SK-N-SH (cell line): ENCODE data around the gene SIL1. TPM values are rescaled to one million over a fixed set of nuclear protein-coding genes. Genes with fewer than 3 reads are reported as not detected.

Experiments used
- CTCF ChIA-PET: fragments of 300-600, 350-600 bp; formaldehyde crosslinking; extraction: SDS; loops from one replicate; lab custom pipeline; 2021; lab: Yijun Ruan, JAX
- POLR2A ChIA-PET: fragments of 350-600 bp; sonication (Branson Sonifier 250); formaldehyde crosslinking; extraction: SDS; loops from one replicate; lab custom pipeline; 2020; ENCODE audit warnings: antibody characterized with exemption, inconsistent platforms; lab: Yijun Ruan, JAX
- DNase-seq: peaks from one replicate; pipeline ENCODE4 v3.0.0; 2012
- H2AFZ ChIP-seq: fragments of 200-600 bp; sonication (generic); 2 replicates; pipeline ENCODE4 v1.8.1; 2016; ENCODE audit warnings: antibody characterized with exemption, mild to moderate bottlenecking, low read depth
- H3F3A ChIP-seq: fragments of 200-600 bp; sonication (generic); replicated peaks from 2 replicates; pipeline ENCODE3; 2016; ENCODE audit warnings: antibody characterized with exemption, mild to moderate bottlenecking; ENCODE audit not compliant: insufficient read depth
- H3K27ac ChIP-seq, 2 experiments: fragments of 200-500 bp in 1 of 2; fragments of 200-600 bp in 1 of 2; sonication (Bioruptor generic) in 1 of 2; sonication (generic), shearing (Covaris generic) in 1 of 2; 2 replicates each; pipeline versions ENCODE4 v1.5.1 to v1.6.1; 2014 to 2016; ENCODE audit warnings: low read depth in 2 of 2, inconsistent platforms in 1 of 2, low read length in 1 of 2, mild to moderate bottlenecking in 1 of 2, mixed read lengths in 1 of 2
- H3K27me3 ChIP-seq: fragments of 200-600 bp; sonication (generic), shearing (Covaris generic); 2 replicates; pipeline ENCODE4 v1.6.1; 2016; ENCODE audit warnings: mixed run types; ENCODE audit not compliant: insufficient read depth
- H3K36me3 ChIP-seq, 2 experiments: fragments of 200-500 bp in 1 of 2; fragments of 200-600 bp in 1 of 2; sonication (Bioruptor generic) in 1 of 2; sonication (generic) in 1 of 2; replicated peaks in 1 of 2; 2 replicates each; pipeline versions ENCODE3 to v1.5.1; 2014 to 2016; ENCODE audit warnings: low read length in 1 of 2, mild to moderate bottlenecking in 1 of 2; ENCODE audit not compliant: insufficient read depth in 2 of 2, control insufficient read depth in 1 of 2
- H3K4me1 ChIP-seq, 2 experiments: fragments of 200-500 bp in 1 of 2; fragments of 200-600 bp in 1 of 2; sonication (Bioruptor generic) in 1 of 2; sonication (generic), shearing (Covaris generic) in 1 of 2; 2 replicates each; pipeline versions ENCODE4 v1.5.1 to v1.6.1; 2014 to 2016; ENCODE audit warnings: low read depth in 1 of 2, low read length in 1 of 2, mixed run types in 1 of 2; ENCODE audit not compliant: insufficient read depth in 2 of 2, control insufficient read depth in 1 of 2
- H3K4me2 ChIP-seq: fragments of 200-600 bp; sonication (generic), shearing (Covaris generic); 2 replicates; pipeline ENCODE4 v1.6.1; 2017; ENCODE audit warnings: mixed run types
- H3K4me3 ChIP-seq, 2 experiments: fragments of 200-500 bp in 1 of 2; fragments of 200-600 bp in 1 of 2; sonication (Bioruptor generic) in 1 of 2; sonication (generic), shearing (Covaris generic) in 1 of 2; 2 replicates each; pipeline versions ENCODE4 v1.5.1 to v1.8.1; 2014 to 2016; ENCODE audit warnings: low read depth in 2 of 2, inconsistent platforms in 1 of 2, low read length in 1 of 2, mild to moderate bottlenecking in 1 of 2, mixed read lengths in 1 of 2, moderate library complexity in 1 of 2
- H3K79me2 ChIP-seq: fragments of 200-600 bp; sonication (generic); 2 replicates; pipeline ENCODE4 v1.8.1; 2017; ENCODE audit warnings: mild to moderate bottlenecking; ENCODE audit not compliant: insufficient read depth
- H3K9ac ChIP-seq: fragments of 200-600 bp; sonication (generic); 2 replicates; pipeline ENCODE4 v1.6.1; 2017; ENCODE audit warnings: mixed run types
- H3K9me2 ChIP-seq: fragments of 200-600 bp; sonication (generic); 2 replicates; pipeline ENCODE4 v1.6.1; 2017; ENCODE audit warnings: mixed run types
- H3K9me3 ChIP-seq: fragments of 200-600 bp; sonication (generic); 2 replicates; pipeline ENCODE4 v1.6.1; 2017; ENCODE audit warnings: mixed run types, mild to moderate bottlenecking, moderate library complexity
- H4K20me1 ChIP-seq: fragments of 200-600 bp; sonication (generic); 2 replicates; pipeline ENCODE4 v1.6.1; 2017; ENCODE audit warnings: mild to moderate bottlenecking, mixed run types; ENCODE audit not compliant: insufficient read depth
- CHD2 ChIP-seq: fragments of 150-350 bp; IDR thresholded peaks from 2 replicates; pipeline ENCODE4 v1.6.1; 2018; ENCODE audit warnings: low read length; ENCODE audit not compliant: partially characterized antibody
- RAD21 ChIP-seq: IDR thresholded peaks from 2 replicates; pipeline ENCODE4 v1.6.1; 2012; ENCODE audit warnings: mild to moderate bottlenecking, low read length
- SMC3 ChIP-seq: IDR thresholded peaks from 2 replicates; pipeline ENCODE4 v1.6.1; 2012; ENCODE audit warnings: low read depth, low read length, improper control_type of control experiment
- WGBS: methylation state at CpG from one replicate; pipeline ENCODE4 v1.1.6; 2017; ENCODE audit warnings: low lambda C conversion rate; 5-methylcytosine and 5-hydroxymethylcytosine counted together
- polyA plus RNA-seq, 3 experiments: library from polyadenylated mRNA; depleted of rRNA; stranded (reverse); fragments of >200 nt; gene quantifications; 2 replicates each; pipeline ENCODE4 v1.2.3, GENCODE V29; 2012
- TF ChIP-seq, protein P1 (sequence below): IDR thresholded peaks from 2 replicates; pipeline ENCODE4 v1.4.0; 2012; ENCODE audit warnings: low read depth, borderline replicate concordance
- TF ChIP-seq, protein P2 (sequence below): IDR thresholded peaks from 2 replicates; pipeline ENCODE4 v1.4.0; 2012; ENCODE audit warnings: low read depth, borderline replicate concordance

SIL1 gene
- polyA plus RNA-seq, 1 of the 3 experiments (the other 2 are of a cell fraction), result 25.9 TPM

DNA sequence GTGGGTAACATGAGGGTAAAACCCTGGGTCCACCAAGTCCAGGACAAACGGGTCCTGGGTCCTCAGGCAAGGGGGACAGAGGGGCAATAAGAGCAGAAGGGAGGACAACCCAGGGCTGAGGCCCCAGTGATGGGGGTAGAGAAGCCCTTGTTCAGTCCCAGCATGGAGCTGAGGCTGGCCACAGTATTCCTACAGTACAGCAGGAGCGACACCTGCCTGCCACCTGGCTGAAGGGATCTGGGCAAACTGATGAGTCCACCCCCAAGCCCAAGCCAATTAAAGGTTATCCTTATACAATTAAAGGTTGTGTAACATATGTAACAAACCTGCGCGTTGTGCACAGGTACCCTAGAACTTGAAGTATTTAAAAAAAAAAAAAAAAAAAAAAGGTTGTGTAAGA, 225.3 kb downstream of the SIL1 start:
- ChIA-PET CTCF (interaction anchor here (0.5 to 1.8 kb wide), 4 partner anchors 13 to 377 kb away, joined by 3 to 9 read pairs (median 4); no protein-coding TSS in a partner anchor), POLR2A (interaction anchor here (1.2 kb wide), 1 partner anchor 18 kb away, joined by 3 read pairs; no protein-coding TSS in a partner anchor)
- H3K27ac ChIP-seq, result no peak overlapping the region

DNA sequence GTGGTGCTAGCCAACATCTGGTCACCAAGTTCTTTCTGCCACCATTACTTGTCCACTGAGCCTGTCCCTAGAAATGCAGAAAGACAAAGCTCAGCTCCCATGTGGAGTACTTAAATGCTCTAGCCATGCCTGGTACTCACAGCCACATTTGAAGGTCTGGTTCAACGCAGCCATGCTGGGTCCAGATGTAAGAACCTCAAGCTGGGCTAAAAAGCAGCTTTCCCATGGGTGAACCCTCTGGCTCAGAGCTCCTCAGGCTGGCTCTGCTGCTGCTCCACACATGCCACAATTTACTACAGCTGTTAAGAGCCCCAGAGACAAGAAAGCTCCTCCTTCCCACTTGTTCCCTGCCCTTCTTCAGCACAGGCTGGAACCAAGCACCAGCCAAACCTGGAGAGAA, 225.9 kb downstream of the SIL1 start:
- Histone ChIP-seq H3K9me2 (no peaks in the 10 kb centered on the region), H3K4me2 (no peak overlapping the region), H3K4me1 (peaks cover 0 to 68% of the 10 kb centered on the region in 2 experiments; a peak in 3 of 4 replicates), H3K27ac (peak overlapping the region in 1 of 2 experiments; percentile 16; a peak in 1 of 4 replicates), H3K4me3 (no peak overlapping the region), H3F3A (no peaks in the 10 kb centered on the region)
- WGBS, result 88% methylated on average over 1 of the region's 1 CpG
- TF ChIP-seq, protein P1, sequence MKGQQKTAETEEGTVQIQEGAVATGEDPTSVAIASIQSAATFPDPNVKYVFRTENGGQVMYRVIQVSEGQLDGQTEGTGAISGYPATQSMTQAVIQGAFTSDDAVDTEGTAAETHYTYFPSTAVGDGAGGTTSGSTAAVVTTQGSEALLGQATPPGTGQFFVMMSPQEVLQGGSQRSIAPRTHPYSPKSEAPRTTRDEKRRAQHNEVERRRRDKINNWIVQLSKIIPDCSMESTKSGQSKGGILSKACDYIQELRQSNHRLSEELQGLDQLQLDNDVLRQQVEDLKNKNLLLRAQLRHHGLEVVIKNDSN, result no peak
- TF ChIP-seq, all 33 proteins: peak for 0
- no peak overlapping the region for H3K9ac ChIP-seq
- ChIA-PET CTCF (interaction anchor here (0.5 to 1.6 kb wide), 3 partner anchors 183 to 377 kb away, joined by 3 to 4 read pairs (median 3); no protein-coding TSS in a partner anchor), POLR2A (interaction anchor here (0.5 to 1.2 kb wide), 3 partner anchors 17 to 163 kb away, joined by 3 to 5 read pairs (median 3); no protein-coding TSS in a partner anchor)
- DNase-seq, result no peak
- H3K36me3 ChIP-seq, result no peaks in the 10 kb centered on the region
- H4K20me1 ChIP-seq, result no peaks in the 10 kb centered on the region
- H2AFZ ChIP-seq, result no peak overlapping the region
- H3K79me2 ChIP-seq, result no peaks in the 10 kb centered on the region
- no peaks in the 10 kb centered on the region for H3K9me3 ChIP-seq
- no peaks in the 10 kb centered on the region for H3K27me3 ChIP-seq

More for the DNA sequence above, 225.3 kb downstream of the SIL1 start:
- TF ChIP-seq, protein P2, sequence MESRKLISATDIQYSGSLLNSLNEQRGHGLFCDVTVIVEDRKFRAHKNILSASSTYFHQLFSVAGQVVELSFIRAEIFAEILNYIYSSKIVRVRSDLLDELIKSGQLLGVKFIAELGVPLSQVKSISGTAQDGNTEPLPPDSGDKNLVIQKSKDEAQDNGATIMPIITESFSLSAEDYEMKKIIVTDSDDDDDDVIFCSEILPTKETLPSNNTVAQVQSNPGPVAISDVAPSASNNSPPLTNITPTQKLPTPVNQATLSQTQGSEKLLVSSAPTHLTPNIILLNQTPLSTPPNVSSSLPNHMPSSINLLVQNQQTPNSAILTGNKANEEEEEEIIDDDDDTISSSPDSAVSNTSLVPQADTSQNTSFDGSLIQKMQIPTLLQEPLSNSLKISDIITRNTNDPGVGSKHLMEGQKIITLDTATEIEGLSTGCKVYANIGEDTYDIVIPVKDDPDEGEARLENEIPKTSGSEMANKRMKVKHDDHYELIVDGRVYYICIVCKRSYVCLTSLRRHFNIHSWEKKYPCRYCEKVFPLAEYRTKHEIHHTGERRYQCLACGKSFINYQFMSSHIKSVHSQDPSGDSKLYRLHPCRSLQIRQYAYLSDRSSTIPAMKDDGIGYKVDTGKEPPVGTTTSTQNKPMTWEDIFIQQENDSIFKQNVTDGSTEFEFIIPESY, result no peak
- TF ChIP-seq CHD2 (no peak), RAD21 (peak; percentile 33), SMC3 (peak; percentile 11; the same call in 1 of the 2 replicates)
- no peaks in the 10 kb centered on the region for H3K79me2 ChIP-seq
- H3K9me2 ChIP-seq, result no peaks in the 10 kb centered on the region
- no peak overlapping the region for H3K4me3 ChIP-seq
- no peak for DNase-seq
- WGBS, result 98% methylated on average over 4 of the region's 4 CpGs
- H2AFZ ChIP-seq, result no peak overlapping the region
- no peak overlapping the region for H3K4me2 ChIP-seq
- H3F3A ChIP-seq, result no peaks in the 10 kb centered on the region
- H3K36me3 ChIP-seq, result no peaks in the 10 kb centered on the region
- no peaks in the 10 kb centered on the region for H3K9me3 ChIP-seq
- no peaks in the 10 kb centered on the region for H4K20me1 ChIP-seq
- peaks cover 0 to 62% of the 10 kb centered on the region in 2 experiments; a peak in 3 of 4 replicates for H3K4me1 ChIP-seq
- H3K9ac ChIP-seq, result no peak overlapping the region
- no peaks in the 10 kb centered on the region for H3K27me3 ChIP-seq
